Fibroblast of lung (primary cell): Measurements from ENCODE around the gene RTN4.

Experiments
- EZH2 ChIP-seq: IDR thresholded peaks from 2 replicates; pipeline ENCODE4 v1.5.1; 2012; ENCODE audit warnings: low read length, control low read depth, mild to moderate bottlenecking; ENCODE audit errors: missing control alignments
- TF ChIP-seq, protein P1 (sequence below), 2 donors: IDR thresholded peaks in 1 of 2; conservative IDR thresholded peaks in 1 of 2; 1 replicate in 1 of 2; 2 replicates in 1 of 2; pipeline ENCODE4 v1.5.1; 2011 to 2012; ENCODE audit warnings: low read length in 2 of 2, control low read depth in 1 of 2, inconsistent platforms in 1 of 2, low read depth in 1 of 2, mild to moderate bottlenecking in 1 of 2

DNA sequence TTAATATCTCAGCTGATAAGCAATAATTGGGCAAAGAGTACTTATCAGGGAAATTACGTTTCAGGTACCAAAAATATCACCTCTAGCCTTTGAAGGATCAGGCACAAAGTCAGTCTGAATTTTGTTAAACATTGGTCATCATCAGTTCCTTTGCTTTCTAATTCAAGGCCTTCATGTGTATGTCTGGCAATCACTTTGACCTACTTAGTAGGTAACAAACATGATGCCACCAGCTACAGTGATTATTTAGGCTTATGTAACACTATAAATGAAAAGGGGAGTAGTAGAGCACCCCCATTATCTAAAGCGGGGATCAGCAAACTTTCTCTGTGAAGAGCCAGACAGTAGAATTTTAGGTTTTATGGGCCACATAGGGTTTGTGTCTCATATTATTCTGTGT lies 75.1 kb downstream of the RTN4 start:
- TF ChIP-seq, protein P1, sequence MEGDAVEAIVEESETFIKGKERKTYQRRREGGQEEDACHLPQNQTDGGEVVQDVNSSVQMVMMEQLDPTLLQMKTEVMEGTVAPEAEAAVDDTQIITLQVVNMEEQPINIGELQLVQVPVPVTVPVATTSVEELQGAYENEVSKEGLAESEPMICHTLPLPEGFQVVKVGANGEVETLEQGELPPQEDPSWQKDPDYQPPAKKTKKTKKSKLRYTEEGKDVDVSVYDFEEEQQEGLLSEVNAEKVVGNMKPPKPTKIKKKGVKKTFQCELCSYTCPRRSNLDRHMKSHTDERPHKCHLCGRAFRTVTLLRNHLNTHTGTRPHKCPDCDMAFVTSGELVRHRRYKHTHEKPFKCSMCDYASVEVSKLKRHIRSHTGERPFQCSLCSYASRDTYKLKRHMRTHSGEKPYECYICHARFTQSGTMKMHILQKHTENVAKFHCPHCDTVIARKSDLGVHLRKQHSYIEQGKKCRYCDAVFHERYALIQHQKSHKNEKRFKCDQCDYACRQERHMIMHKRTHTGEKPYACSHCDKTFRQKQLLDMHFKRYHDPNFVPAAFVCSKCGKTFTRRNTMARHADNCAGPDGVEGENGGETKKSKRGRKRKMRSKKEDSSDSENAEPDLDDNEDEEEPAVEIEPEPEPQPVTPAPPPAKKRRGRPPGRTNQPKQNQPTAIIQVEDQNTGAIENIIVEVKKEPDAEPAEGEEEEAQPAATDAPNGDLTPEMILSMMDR (conservative IDR thresholded peaks at IDR 0.05 in 1 of 2, IDR thresholded peaks at IDR 0.05 in 1 of 2; ENCODE audit: low read depth in 1 of 2, low read length in 2 of 2), result no peak
- no peak for TF ChIP-seq EZH2
